GM19372 (cell line): Measurements from ENCODE around the gene ETV6.

ENCODE experiments used
- ATAC-seq: cut with Tn5 transposase; IDR thresholded peaks from one replicate; pipeline ENCODE4 v1.9.1; 2021; ENCODE audit warnings: mild to moderate bottlenecking, low read depth, moderate library complexity; ENCODE audit not compliant: unreplicated experiment

The ETV6 gene

DNA sequence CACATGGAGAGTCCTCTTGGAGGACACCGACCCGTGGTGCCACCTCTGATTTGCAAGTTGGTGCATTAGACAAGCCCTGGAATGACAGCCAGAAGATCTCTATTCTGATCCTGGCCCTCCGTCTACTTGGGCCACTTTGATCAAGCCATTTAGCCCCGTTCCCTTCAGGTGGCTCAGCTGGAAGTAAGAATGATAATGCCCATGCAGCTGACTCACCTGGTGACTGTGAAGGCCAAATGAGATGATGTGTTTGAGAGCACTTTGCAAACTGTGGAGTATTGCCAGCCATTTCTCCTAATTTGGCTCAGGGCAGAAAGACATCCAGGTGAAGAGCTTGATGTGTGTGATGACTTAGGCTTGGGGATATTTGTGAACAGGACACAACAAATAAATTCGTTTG lies 165.9 kb downstream of the ETV6 start:
- no peak for ATAC-seq

DNA sequence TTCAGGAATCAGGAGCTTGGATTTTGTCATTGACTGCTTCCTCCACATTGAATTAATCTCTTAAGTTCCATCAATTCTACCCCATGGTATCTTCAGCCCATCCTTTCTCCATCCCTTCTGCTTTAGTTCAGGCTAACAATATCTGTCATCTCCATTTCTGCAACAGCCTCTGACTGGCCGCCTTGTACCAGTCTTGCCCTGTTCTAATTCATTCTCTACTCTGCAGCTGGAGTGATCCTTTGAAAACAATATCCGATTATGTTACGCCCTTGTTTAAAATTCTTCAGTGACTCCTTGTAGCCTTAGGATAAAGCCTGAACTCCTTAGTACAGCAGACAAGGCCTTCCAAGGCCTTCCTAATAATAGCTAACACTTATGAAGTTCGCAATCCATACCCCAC lies 170.2 kb downstream of the ETV6 start:
- ATAC-seq = no peak

DNA sequence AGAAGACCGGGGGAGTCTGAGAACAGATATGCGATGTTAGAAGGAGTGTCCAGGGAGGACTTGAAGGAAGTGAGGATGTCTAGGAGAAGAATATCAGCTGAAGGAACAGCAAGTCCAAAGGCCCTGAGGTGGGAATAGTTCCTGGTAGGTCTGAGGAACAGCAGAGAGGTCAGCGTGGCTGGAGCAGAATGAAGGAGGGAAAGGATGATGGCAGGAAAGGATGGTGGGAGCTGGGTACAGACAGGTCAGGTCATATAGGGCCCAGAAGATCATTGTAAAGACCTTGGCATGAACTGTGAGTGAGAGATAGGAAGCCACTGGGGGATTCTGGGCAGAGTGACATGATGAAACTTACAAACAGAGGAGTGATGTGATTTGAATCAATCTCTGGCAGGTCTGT lies 171.0 kb downstream of the ETV6 start:
- no peak for ATAC-seq

DNA sequence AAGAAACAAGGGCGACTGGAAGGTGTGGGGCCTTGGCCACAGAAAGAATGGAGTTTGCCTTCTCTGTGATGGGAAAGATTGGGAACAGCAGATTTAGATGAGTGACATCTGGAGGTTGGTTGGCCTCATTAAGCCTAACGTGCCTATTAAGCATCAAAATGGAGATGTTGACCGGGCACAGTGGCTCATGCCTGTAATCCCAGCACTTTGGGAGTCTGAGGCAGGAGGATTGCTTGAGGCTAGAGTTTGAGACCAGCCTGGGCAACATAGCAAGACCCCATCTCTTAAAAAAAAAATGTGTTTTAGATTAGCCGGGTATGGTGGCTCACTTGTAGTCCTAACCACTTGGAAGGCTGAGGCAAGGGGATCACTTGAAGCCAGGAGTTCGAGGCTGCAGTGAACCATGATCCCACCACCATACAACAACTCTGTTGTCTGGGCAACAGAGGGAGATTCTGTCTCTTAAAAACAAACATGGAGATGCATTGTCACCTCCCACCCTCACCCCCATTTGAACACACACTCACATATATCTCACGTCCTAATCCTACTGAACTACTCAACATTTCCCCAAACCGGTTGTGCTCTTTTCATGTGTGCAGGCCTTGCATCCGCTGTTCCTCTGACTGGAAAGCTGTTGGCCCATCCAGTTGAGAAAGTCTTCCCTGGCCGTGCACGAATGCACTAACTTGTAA lies 172.1 kb downstream of the ETV6 start:
- ATAC-seq = no peak

DNA sequence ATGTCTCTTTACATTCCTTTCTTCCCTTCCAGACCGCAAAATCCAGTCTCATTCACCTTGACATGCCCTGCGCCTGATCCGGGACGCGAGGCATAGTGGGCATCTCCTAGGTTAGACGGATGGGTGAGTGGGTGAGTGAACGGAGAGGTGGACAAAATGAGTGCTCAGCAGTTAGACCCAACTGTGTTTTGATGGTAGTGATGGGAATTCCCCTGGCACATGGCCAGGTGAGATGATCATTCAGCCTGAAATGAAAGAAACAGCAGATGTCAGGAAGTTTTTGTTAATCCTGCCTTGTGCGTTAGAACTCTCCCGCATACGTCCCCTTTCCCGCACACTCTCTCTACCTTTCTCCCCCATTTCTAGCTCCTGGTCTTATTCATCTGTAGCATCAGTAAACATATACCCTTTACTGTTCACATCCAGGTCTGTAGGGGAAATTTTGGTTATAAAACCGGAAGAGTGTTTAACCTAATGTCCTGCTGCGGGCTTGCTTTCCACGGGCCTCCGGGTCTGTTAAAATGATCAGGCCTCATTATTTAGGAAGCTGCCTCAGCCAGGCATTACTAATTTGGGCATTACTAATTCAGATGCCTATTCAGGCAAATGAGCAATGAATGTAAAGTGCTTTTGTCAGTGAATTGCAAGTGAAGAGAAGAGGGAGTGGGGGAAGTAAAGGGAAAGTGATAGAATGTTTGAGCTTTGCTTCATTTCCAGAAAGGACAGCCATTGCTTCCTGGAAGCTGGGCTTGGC lies 172.8 kb downstream of the ETV6 start:
- no peak for ATAC-seq

DNA sequence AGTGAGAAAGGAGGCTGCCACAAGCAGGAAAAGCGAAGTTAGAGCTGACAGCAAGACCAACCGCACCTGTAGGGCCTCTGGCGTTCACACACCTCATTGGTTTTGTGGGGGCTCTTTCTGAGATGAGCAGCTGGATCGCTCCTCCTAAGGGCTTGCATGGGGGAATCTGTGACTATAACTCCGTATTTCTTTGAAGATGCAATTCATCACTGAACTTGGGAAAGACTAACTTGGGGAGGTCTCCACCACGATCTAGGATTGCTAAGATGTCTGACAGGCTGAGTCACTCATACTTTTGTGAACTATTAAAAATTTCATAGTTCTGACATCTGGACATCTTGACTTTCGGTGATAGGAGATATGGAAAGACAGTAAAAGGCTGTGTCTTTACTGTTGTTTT lies 173.6 kb downstream of the ETV6 start:
- no peak for ATAC-seq

DNA sequence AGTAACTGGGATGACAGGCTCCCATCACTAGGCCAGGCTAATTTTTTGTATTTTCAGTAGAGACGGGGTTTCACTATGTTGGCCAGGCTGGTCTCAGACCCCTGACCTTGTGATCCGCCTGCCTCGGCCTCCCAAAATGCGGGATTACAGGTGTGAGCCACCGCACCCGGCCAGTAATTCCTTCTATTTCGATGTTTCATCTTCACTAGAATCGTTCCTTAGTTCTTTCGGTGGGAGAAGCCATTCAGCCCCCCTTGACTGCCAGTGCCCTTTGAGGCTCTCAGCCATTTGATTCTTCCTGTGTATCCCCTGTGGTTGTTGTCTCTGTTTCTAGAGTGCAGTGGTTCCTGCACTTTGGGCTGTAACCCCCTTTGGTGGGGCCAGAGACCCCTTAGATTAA lies 174.1 kb downstream of the ETV6 start:
- no peak for ATAC-seq

DNA sequence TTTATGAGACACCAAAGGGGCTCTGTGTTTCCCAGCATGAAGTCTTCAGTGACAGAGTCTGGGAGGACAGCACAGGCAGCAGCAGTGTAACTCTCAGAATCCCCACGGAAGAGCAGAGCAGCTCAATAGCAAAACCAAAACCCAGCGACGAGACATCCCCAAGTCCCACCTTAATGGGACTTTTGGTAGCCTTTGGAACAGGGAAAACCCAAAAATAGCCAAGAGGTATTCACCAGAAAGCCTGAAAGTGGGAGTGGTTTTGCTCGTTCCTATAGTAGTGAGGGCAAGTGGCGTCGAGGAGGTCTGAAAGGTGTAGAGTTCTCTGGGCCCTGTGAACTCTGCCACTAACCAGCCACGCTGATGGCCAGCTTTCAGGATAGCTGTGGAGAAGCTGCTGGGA lies 174.6 kb downstream of the ETV6 start:
- ATAC-seq = no peak

DNA sequence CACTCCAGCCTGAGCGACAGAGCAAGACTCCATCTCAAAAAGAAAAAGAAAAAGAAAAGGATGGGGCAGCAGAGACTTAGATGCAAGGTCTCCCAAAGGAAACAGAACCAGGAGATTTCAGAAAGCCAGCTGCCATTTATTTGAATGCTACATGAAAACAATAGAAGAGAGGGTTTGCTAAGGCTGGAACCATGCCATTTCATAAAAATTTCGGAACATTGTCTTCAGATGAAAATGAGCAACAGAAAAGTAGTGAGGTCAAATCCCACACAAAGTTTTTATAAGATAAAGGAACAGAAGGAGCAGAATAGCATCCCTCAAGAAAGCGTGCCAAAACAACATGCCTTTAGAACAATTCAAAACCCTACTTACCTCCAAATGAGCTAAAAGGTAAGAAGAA lies 175.3 kb downstream of the ETV6 start:
- ATAC-seq = no peak

- no peak for ATAC-seq
Observed at GRCh38 chr12:11825278-11825677, 175.8 kb downstream of the ETV6 start.

- no peak for ATAC-seq
Observed at GRCh38 chr12:11826574-11826973, 177.1 kb downstream of the ETV6 start.

DNA sequence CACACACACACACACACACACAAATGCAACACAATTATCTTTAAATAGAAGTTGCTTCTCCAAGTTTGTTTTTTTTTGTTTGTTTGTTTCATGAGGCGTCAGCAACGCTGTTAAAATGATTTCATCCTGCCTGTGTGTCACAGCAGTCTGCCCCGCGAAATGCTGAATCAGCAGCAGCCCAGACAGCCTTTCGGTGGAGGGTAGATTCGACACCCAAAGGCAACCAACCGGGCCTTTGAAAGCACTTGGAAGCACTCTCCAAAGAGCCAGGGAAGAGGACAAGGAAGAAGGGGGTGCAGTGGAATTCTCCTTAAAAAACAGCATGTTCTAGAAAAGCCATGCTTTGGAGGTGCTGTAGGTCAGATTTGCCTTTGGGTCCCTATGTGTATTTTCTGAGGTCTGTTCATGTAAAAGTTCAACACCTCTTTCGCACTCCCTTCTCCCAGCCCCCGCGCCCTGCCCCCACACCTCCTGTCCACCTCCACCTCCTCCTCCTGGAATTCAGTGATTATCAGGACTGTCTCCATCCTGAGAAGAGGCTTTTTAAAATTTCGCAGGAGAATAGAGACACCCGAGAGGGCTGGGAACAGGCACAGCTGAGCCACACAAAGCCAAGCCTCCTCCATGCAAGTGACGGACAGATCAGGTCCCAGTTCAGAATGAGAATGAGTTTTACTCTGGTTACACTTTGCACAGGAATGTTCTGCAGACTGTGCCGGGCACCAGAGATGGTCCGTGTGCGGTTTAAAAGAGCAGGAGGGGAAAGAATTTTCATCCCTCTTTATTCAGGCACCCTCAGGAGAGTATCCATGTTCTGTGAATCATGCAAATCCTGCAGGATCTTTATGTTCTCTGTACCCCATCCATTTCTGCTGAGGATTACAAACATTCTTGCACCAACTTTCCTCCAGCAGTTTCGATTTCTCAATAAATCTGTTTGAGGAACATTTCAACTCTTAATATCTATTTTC lies 177.9 kb downstream of the ETV6 start:
- no peak for ATAC-seq

DNA sequence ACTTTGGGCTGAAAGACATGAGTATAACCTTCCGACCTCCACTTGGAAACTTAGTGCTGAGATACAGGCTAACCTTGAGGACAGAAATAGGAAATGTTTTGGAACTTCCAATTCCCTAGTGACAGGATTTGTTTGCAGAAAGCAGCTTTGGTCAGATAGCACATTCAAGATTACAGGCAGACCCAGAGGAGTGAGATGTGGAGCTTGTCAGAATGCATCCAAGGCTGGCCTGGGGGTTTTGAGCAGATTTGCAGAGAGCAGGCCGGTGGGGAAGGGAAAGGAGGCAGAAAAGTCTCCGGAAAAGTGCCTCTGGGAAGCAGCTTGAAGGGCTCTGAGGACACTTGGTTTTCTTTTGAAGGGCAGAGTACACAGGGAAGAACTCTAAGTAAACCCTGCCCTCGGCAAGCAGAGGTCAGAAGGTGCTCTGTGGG lies 180.3 kb downstream of the ETV6 start:
- ATAC-seq = no peak

DNA sequence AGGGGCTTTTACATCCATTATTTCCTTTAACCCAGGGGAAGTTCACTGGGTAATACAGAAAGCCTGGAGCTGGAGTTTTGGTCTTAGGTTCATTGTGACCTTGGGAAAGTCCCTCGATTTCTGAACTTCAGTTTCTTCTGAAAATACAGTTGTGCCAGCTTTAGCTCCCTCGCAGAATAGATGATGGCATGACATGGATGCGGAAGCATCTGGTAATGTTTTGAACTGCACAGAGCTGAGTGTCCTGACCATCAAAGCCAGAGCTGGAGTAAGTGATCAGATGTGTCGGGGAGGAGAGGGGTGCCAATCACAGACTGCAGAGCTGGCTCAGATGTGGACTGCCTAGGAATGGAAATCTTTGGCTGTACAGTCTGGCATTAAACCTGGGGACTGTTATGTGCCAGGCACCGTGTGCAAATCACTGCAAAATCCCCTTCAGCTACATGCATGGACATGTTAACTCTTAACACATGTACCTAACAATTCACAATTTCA lies 180.9 kb downstream of the ETV6 start:
- ATAC-seq = no peak

- ATAC-seq = no peak
Observed at GRCh38 chr12:11832093-11832492, 182.6 kb downstream of the ETV6 start.

DNA sequence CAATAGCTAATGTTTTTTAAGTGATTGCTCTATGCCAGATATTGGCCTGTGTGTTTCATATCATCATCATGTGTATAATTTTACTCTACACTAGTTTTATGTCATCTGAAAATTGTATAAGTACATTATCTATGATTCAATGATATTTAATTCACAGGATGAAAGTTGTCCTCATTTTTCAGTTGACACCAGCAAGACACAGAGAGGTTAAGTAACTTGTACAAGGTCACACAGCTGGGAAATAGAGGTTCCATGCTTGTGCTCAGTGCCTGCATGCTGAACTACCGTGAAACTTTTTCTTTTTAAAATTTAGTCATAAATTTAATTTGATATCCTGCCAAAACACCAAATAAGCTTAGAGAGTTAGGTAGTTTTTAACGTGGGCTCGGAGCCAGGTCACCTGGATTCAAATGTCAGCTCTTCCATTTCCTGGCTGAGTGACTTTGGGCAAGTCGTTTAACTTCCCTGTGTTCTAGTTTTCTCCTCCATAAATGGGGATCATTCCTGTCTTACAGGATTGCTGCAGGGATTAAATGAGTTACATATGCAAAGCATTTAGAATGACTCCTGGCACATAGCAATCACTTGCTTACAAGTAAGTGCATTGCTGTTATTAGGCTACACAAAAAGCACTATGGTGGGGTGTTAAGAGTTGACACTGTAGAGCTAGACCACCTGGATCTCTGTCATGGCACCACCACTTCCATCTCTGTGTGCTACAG lies 183.9 kb downstream of the ETV6 start:
- ATAC-seq = no peak

DNA sequence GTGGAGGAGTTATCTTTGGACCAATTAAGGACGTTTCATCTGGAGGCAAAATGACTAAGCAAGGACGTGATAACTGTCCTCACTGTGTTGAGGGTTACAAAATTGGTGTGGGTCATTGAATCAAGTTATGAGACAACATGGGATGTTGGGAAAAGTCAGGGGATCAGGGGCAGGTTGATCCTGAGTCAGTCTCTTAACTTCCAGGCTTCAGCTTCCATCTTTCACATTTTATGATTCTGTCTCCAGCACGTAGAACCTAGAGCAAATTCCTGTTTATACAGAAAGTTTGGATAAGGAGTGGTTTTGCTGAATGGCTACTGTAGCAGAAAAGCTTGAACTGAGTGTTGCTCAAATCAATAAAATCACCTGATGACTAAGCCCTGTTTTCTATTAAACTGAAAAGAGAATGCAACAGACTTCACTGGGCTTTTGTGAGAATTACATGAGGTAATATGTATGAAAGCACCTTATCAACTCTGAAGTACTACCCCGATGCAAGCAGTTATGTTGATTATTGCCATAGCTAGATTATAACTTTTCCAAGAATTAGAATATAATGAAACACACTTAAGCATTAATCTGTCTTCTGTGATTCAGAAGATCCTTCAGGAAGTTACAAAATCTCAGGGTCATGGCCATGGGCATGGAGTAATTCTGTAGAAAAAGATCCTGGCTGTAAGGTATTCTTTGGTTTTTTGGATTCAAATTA lies 184.8 kb downstream of the ETV6 start:
- no peak for ATAC-seq

DNA sequence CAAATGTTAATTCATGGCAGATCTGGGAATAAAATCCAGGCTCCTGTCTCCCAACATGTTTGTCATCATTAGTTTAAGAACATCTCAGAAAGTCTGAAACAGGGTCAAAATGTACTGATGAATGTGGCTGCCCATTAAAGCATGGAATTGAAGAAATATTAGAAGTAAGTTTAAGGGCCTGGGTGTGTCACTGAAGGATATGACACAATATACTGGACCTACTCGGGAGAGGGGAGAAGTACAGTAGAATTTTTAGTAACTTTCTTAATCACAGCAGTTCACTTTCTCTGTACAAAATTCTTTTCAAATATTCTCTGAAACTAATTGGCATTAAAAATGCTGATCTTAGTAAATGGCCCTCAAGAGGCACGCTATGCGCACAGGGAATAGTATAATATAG lies 185.5 kb downstream of the ETV6 start:
- no peak for ATAC-seq

GRCh38 chr12:11836282-11837151 lies 187.0 kb downstream of the ETV6 start:
- ATAC-seq = peak; percentile 84
